ENCODE data around the gene IGSF6.
"Not testable (repeated sequence)": the region's sequence is repeated elsewhere in the genome, so short reads cannot be mapped to it uniquely, and the experiment has no call there.

IGSF6 gene

GRCh38 chr16:21653571-21653970 lies 1.2 kb upstream of the IGSF6 start:
- DNase-seq (ENCODE audit: low spot score): no peak

GRCh38 chr16:21651515-21651914 lies 893 bp downstream of the IGSF6 start:
- no peak for DNase-seq (ENCODE audit: low spot score)

- DNase-seq (ENCODE audit: low spot score): peak; percentile 50
These were observed 1.9 kb downstream of the IGSF6 start for GRCh38 chr16:21650521-21650920.

- not testable (repeated sequence) for DNase-seq (ENCODE audit: low spot score)
These were observed 2.5 kb downstream of the IGSF6 start for GRCh38 chr16:21649826-21650406.

GRCh38 chr16:21647562-21648164 lies 4.7 kb downstream of the IGSF6 start:
- DNase-seq (ENCODE audit: low spot score): no peak

GRCh38 chr16:21646721-21647561 lies 5.5 kb downstream of the IGSF6 start:
- DNase-seq (ENCODE audit: low spot score): no peak

- DNase-seq (ENCODE audit: low spot score): no peak
These were observed 6.3 kb downstream of the IGSF6 start for GRCh38 chr16:21646091-21646490.

- DNase-seq (ENCODE audit: low spot score): peak; percentile 39
These were observed 7.1 kb downstream of the IGSF6 start for GRCh38 chr16:21645261-21645721.

- no peak for DNase-seq (ENCODE audit: low spot score)
These were observed 7.7 kb downstream of the IGSF6 start for GRCh38 chr16:21644674-21645073.

GRCh38 chr16:21643785-21644184 lies 8.6 kb downstream of the IGSF6 start:
- no peak for DNase-seq (ENCODE audit: low spot score)

GRCh38 chr16:21642861-21643260 lies 9.5 kb downstream of the IGSF6 start:
- no peak for DNase-seq (ENCODE audit: low spot score)

- DNase-seq (ENCODE audit: low spot score): no peak
These were observed 10.5 kb downstream of the IGSF6 start for GRCh38 chr16:21641916-21642315.

GRCh38 chr16:21639493-21639892 lies 12.9 kb downstream of the IGSF6 start:
- no peak for DNase-seq (ENCODE audit: low spot score)

GRCh38 chr16:21638573-21638975 lies 13.8 kb downstream of the IGSF6 start:
- no peak for DNase-seq (ENCODE audit: low spot score)

- DNase-seq (ENCODE audit: low spot score): no peak
These were observed 15.1 kb downstream of the IGSF6 start for GRCh38 chr16:21637032-21637968.

- not testable (repeated sequence) for DNase-seq (ENCODE audit: low spot score)
These were observed 16.7 kb downstream of the IGSF6 start for GRCh38 chr16:21635694-21636093.

GRCh38 chr16:21634216-21634615 lies 18.2 kb downstream of the IGSF6 start:
- no peak for DNase-seq (ENCODE audit: low spot score)

- not testable (repeated sequence) for DNase-seq (ENCODE audit: low spot score)
These were observed 20.3 kb downstream of the IGSF6 start for GRCh38 chr16:21631951-21632575.

- not testable (repeated sequence) for DNase-seq (ENCODE audit: low spot score)
These were observed 21.0 kb downstream of the IGSF6 start for GRCh38 chr16:21631376-21631775.

- not testable (repeated sequence) for DNase-seq (ENCODE audit: low spot score)
These were observed 21.5 kb downstream of the IGSF6 start for GRCh38 chr16:21630866-21631265.
